ENCODE measurements around the gene IGSF5.
A peak's percentile ranks its signal among the peaks of the same experiment; 100 is the strongest.

IGSF5 gene

GRCh38 chr21:39822042-39822441 lies 77.1 kb downstream of the IGSF5 start:
- no peak for DNase-seq

GRCh38 chr21:39825250-39825649 lies 80.3 kb downstream of the IGSF5 start:
- no peak for DNase-seq

DNA sequence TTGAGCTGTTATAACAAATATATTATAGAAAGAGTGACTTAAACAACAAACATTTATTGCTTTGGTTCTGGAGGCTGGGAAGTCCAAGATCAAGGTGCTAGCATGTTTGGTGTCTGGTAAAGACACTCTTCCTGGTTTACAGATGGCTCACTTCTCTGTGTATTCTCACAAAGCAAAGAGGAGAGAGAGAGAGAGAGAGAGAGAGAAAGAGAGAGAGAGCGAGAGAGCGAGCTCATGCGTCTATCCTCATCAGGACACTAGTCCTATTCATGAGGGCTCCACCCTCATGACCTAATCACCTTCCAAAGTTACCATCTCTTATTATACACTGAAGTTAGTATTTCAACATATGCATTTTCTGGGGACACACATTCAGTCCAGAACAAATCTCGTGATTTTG lies 89.6 kb downstream of the IGSF5 start:
- DNase-seq = no peak

DNA sequence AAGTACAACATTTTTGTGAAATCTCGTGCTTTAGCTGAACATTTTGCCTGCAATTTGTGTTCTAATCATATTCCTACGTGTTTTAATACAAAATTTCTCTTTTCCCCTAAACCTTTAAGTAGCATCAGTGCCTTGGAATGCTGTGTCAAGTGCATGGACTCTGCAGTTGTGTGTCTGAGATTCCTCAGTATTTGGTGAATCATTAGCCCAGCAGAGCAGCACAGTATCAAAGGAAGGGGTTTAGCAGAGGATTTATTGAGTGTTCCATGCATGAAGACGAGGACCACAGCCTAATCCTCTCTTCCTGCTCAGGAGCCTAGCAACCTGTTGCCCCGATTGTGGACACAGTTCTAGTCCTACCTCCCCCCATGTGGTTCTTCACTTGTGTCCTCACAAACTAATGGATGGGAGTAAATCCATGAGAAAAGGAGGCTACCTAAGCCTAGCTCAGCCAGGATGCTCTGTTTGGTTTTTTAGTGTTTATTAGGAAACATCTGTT lies 92.9 kb downstream of the IGSF5 start:
- no peak for DNase-seq

DNA sequence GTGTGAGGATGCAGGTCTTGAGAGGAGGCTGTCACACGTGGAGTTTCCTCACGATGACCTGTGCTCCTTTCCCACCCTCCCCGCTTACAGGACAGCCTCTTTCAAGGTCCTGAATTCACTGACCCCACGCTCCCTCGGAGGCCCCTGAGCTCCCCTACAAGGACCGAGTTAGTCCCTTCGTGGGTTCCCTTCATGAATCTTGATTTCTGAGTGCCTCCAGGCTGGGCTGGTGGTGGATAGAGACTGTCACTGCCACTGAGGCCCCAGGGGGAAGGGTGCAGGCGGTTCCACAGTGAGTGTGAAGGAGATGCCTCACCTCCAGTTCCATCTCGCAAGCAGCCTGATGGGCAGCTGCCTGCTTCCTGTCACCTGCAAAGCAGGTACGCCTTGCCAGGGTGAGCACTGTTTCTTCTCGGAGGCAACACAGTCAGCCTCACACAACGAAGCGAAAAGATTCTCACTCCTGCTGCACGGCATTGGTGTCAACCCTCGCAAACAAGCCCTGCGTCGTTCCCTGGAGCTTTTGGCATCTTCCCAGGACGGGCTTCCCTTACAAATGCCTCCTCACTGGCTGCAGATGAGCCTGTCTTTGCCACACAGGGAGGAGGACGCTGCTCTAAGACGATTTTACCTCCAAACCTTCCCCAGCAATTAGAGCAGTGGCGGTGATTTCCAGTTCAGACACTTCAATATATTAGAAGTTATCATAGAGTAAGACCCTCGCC lies 95.6 kb downstream of the IGSF5 start:
- peak in 1 of 56 donors; percentile 19 for DNase-seq

DNA sequence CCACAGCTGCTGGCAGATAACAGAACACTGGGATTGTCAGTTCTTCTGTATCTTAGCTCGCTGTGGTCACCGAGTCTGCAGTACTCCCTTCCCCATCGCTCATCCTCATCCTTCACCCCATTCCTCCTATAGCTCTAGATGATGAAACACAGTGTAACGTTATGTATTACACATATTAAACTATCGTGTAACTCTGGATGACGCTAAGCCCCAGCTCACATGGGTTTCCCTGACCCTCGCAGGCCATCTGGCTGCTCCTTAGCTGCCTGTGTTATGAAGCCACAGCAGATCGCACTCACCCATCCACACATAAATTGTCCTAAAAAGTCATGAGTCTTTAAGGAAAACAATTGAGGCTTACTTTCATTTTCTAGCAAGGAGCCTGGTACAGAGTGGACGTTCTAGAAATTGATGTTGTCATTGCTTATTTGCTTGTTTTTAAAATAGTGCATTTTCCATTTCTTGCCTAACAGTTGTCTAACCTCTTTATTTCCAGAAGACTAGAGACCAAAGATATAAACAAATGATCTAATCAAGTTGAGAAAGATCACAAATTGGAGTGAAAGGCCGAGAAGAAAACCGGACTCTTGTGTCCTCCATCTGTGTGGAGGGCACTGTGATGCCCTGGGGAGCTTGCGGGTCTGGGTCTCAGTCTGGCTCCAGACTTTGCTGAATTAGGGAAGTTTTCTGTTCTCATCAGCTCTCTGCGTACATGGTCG lies 97.9 kb downstream of the IGSF5 start:
- no peak for DNase-seq

DNA sequence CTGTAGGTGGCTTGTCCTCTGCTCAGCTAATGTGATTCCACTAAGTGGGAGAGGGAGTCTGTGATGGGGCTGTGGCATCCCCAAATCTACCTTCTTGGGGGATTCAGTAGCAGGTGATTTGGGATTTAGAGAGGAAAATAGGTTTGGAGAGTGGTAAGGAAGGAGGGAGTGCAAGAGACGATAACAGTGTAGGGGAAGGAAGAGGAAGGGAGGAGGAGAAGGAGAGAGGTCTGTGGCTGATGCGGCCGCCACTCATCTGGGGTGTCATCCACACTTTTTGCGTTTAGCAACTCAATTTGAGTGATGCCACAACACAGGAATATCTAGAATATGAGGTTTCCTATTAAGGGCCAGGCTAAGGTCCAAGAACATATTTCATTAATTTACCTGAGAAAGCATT lies 98.5 kb downstream of the IGSF5 start:
- DNase-seq = no peak

DNA sequence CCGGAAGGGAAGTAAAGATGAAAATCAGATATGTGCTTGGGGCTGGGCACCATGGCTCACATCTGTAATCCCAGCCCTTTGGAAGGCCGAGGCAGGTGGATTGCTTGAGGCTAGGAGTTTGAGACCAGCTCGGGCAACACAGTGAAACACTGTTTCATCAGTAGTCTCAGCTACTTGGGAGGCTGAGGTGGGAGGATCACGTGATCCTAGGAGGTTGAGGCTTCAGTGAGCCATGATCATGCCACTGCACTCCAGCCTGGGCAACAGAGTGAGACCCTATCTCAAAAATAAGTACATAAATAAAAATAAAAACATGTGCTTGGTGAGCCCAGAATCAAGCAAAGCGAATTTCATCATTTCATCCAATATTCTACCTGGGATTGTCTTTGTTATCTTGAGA lies 98.9 kb downstream of the IGSF5 start:
- DNase-seq = no peak

DNA sequence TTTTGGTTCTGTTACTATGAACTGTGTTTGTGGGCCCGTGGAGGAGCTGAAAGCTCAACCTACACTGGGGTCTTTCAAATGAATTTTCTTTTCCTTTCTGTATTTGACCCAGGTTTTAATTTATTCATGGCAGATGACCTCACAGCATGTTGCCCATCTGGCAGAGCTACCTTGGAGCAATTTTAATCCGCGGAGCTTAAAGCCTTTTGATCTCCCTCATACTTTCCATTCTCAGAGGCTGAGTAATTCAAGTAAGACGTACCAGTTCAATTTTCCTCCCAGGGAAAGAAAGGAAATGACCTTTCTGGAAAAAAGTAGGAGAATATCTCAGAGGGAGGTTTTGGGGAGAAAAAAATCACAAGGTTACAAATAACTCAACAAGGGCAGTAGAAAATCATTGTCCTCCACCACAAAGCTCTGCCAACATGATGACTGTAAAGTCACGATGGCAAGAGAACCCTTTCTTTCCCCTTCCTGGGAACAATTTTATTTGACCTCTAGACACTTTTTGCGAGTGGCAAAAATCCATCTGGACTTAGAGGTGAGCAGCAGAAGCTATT lies 100.7 kb downstream of the IGSF5 start:
- DNase-seq = no peak

- no peak for DNase-seq
Observed at GRCh38 chr21:39847877-39848276, 102.9 kb downstream of the IGSF5 start.

DNA sequence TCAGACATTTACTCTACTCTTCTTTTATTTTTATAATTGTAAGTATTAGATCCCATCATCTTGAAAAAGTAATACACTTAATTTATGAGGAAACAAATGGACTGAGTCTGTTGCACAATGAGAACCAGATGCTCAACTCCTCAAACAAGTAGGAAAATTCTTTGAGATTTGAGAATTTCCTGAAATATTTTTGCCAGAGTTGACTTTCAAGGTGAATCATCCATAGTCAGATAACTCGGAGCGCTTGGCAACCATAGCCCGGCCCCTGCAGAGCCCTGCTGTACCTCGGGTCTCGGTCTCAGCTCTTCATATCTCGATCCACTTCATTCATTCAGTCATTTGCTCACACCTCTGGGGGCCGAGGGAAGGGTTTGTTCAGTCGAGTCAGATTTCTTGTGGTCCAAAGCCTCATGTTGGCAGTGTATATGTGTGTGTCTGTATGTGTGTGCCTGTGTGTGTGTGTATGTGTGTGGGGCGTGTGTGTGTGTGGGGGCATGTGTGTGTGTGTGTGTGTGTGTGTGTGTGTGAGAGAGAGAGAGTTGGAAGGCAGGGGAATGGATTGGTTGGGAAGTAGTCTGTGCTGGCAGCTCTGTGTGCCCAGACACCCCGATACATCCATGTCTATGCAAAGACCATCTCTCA lies 104.2 kb downstream of the IGSF5 start:
- DNase-seq = no peak

- no peak for DNase-seq
Observed at GRCh38 chr21:39850333-39850732, 105.3 kb downstream of the IGSF5 start.

DNA sequence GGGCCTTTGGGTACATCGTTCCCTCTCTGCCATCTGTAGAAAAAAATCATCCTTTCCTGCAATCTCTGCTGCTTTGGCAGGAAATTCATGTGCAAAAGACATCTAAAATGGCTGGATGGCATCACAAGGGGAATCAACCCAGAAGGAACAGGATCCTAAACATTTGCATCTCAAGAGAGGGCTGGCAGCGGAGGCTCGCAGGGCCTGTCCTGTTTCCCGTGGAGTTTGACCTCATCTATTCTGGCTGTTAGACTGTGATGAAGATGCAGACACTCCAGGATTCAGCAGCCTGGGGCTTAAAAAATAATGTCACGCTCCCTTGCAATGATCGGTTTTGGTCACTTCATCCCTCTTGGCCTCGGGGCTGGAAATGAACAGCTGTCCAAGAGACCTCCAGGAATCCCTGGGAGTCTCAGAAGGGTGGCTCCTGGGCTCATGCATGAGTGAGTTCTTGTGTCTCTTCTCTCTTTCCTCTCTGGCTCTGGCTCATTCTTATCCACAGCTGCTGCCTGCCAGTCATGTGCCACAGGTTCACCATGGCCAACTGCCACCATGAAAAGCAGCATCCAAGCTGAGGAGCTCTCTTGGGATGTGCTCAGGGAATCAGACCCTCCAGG lies 106.1 kb downstream of the IGSF5 start:
- no peak for DNase-seq
